HG03558 (cell line): ENCODE results near the gene GRIN2A.

ENCODE experiments used
- ATAC-seq: cut with Tn5 transposase; IDR thresholded peaks from one replicate; pipeline ENCODE4 v1.9.1; 2021; ENCODE audit warnings: moderate number of reproducible peaks; ENCODE audit not compliant: unreplicated experiment; ENCODE audit errors: extremely low read depth

GRIN2A gene

DNA sequence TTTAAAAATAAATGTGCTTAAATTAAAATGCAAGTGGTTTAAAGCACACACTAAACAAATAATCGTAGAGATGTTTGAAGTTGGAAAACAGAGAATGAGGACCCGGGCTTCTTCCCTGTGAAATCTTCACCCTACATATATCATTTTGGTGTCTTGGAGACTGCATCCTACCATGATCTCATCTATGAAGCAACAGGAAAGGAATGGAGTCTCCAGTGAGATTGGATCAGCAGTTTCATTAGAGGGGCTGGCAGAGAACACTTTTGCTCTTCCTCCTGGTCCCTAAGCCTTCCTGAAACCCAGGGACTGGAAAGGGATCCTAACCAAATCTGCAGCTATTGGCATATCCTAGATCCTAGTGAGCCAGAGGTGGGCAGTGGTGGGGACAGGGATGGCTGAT is 85.0 kb downstream of the GRIN2A start:
- ATAC-seq = no peak

DNA sequence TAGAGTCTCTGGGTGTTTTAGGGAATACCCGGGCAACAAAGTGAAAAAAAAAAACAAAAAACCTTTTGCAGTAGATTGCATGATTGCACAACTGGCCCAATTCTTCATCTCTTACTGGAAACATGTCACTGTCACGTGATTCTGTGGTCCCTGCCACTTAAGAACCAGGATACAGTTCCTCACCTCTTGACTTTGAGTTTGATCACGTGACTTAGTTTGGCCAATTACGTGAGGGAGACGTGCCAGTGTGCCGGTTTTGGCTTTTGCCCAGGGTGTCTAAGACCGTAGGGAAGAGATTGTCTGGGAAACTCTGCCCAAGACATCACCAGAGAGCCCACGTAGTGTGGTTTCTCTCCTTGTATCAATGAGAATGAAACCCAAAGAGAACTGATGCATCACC is 88.7 kb downstream of the GRIN2A start:
- no peak for ATAC-seq

DNA sequence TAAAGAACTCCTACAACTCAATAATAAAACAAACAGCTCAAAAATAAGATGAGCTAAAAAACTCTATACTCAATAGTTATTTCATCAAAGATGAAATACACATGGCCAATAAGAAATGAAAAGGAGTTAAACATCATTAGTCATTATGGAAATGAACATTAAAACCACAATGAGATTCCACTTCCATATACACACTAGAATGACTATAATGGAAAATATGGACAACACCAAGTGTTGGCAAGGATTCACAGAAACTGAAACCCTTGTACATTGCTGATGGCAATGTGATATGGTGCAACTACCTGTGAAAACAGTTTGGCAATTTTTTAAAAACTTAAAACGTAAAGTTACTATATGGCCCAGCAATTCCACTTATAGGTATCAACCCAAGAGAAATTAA is 91.4 kb downstream of the GRIN2A start:
- no peak for ATAC-seq

- ATAC-seq = no peak
Observed at GRCh38 chr16:10088380-10088793, 93.8 kb downstream of the GRIN2A start.

DNA sequence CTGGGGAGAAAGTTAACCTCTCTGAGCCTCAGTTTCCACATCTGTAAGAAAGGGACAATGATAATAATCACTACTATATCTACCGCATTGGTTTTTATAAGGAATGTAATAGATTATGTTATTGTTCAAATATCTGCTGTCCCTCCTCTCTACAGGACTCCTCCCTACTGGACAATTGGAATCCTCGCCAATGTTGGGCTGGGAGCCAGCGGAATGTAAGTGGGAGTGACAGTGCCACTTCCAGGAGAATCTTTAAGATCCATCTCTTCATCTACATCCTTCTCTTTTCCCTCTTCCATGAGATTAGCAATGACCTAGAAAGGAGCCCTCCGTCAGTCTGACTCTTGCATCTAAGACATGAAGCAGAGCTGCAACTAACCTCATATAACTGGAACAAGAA is 95.1 kb downstream of the GRIN2A start:
- ATAC-seq = no peak

- ATAC-seq = no peak
Observed at GRCh38 chr16:10086620-10087019, 95.6 kb downstream of the GRIN2A start.

DNA sequence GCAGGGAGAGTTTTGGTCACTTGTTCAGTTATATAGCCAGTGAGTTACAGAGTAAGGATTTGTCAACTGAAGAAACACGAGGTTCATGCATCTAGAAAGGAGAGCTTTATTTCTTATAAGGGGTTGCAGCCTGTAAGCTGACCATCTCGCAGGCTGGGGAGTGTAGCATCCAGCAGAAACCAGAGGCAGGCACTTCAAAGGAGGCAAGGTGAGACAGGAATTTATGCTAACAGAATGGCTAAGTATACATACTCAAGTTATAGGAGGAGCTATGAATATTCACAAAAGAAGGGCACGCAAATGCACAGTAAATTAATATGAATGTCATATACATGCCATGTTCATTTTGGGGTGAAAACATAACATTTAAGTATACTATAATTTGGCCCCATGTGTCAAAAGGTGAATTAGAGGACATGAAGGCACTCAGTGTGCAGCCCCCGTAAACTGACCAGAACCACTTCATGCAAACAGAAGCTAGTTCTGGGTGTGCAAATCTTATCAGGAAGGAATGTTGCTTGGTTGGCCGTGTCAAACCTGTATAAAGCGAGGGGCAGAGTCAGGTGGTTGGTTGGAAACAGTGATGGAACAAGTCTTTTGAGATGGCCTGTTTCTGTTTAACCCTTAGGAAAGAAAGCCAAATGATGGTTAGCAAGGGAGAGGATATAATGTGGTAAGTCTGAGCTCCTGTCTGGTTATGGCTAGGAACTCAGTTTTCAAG is 97.0 kb downstream of the GRIN2A start:
- no peak for ATAC-seq

DNA sequence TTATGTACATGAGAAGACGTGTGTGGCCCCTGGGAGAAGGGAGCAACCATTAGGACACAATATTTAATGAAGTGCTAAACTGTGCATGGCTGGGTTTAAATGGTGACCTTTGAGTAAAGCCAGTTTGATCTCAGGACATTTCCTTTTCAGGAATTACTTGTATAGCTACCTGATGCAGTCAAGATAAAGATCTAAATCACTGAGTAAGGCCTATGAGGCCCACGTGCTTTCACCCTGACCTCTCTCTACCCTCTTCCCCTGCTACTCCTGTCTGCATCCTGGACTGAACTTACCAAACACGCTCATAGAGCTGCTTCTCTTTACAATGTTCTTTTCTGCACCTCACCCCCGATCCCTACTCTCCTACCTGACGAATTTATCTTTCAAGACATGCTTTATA is 98.9 kb downstream of the GRIN2A start:
- no peak for ATAC-seq

DNA sequence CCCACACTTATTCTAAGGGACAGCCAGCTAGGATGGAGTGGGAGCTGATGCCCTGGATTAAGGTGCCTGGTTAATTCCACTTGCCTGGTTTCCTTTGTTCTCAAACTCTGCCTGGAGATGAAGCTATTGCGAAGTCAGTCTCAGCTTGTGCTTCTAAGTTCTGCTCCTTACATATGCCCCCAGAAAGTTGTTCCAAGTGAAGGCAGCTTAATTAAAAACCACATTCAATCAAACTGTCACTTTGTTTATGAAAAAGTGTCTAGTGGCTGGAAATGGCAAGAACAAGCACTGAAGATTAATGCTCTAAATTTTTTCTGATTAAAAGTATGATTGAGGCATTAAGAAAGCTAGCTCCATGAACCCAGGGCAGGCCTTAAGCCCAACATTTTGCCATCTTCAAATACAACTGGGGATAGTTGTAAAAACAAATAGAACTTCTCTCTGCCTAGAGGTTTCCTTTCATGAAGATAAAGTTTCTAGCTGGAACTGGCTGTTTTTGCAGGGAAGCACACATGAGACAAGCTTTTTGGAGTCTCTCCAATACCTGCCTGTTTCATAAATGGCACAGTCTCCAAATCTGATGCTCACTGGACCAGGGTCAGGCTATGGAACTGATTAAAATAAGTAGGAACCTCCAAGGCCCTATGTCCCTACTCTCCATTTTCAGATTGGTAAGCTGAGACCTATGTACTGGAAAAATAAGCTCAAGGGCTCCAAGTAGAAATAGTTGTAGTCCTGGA is 100.9 kb downstream of the GRIN2A start:
- no peak for ATAC-seq

DNA sequence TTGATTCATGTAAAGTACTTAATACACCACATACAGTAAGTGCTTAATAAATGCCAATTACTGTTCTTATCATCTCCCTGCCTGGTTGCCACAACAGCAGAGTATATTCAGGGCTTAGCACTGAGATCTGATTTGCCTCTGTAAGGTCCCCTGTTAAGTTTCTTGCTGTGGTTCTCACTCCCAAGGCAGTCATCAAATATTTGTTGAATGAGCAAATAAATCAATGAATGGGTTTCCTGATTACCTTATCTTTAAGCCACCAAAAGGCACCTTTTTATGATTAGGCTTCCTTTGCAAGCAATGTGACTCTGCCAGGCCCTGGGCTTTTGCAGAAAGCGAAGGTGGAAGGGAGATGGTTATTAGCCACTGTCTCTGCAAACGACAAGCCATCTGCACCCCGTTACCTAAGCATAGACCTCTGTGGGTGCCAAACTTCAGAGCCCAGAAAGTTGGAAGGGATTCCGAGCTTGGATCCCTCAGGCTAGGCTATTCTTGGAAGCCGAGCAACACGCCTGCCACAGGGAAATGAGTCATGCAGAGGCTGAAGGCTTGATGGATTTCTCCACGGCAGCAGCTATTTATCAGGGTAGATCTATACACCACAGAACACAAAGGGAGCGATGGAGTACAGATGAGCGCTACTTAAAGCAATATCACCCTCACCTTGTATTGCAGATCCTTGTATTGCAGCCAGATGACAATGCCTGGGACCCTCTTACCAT is 102.0 kb downstream of the GRIN2A start:
- no peak for ATAC-seq

- ATAC-seq = no peak
Observed at GRCh38 chr16:10078541-10078949, 103.7 kb downstream of the GRIN2A start.

- no peak for ATAC-seq
Observed at GRCh38 chr16:10077861-10078260, 104.4 kb downstream of the GRIN2A start.

DNA sequence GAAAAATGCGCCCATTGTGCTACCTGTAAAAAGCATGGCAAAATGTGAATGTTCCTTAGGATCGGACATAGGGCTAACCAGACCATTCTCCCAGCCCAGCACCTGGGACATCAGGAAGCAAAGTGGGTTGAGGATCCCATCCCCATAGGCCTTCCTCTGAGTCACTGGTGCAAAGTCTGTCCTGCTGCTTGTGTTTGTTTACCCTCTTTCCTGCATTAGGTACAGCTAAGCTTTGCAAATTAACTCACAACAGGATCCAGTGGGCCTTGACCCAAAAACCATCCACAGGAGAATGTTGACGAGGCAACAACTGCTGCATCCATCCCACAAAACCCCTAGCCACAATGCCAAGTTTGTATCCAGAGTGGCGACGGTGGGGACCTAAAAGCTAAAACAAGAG is 106.2 kb downstream of the GRIN2A start:
- ATAC-seq = no peak

DNA sequence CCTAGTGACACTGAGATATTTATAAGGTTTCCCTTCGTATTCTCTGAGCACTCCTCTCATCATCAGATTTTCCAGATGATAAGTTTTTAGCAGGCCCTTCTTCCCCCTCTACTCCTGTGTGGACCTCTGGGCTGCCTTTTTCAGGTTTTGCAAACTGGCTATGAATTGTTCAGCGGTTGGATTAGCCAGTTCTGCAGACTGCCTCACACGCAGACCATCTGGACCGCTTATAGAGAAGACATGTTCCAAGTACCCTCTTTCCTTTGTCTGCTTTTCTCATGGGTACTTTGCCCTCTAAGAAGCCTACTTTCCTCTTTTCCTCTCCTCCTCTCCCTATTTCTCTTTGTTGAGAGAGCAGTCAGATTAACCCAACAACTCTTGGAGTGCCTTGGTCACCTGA is 111.6 kb downstream of the GRIN2A start:
- ATAC-seq = no peak

- ATAC-seq = no peak
Observed at GRCh38 chr16:10069374-10069773, 112.9 kb downstream of the GRIN2A start.

DNA sequence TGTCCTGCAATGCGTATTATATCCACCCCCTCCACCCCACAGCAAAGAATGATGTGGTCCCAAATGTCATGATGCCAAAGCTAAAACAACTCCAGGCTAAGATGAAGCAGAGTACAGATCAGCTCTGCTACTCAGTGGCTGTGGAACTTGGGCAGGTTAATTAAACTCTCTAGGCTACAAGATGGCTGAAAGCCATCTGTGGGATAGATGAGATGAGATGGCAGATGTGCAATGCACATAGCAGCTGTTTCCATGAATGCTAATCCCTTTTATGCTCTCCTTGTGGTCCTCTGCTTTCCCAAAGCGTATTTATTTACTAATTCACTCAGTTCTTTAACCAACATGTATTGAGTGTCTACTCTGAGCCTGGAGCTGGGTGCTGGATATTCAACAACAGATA is 114.4 kb downstream of the GRIN2A start:
- no peak for ATAC-seq

DNA sequence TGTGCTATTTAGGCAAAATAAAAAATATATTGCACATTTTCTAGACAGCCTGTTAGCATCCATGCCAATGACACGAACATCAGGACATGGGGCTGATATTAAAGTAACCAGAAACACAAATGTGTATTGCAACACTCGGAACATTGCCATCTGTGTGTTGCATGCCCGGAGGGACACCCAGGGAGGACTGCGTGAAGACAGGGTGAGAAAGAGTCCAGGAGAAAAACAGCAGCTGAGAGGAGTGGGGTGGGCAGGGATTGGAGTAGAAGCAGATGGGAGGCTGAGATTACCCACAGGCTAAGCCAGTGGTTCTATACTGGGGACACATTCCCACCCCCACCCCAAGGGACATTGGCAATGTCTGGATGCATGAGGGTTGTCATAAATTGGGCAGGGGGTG is 114.8 kb downstream of the GRIN2A start:
- no peak for ATAC-seq

DNA sequence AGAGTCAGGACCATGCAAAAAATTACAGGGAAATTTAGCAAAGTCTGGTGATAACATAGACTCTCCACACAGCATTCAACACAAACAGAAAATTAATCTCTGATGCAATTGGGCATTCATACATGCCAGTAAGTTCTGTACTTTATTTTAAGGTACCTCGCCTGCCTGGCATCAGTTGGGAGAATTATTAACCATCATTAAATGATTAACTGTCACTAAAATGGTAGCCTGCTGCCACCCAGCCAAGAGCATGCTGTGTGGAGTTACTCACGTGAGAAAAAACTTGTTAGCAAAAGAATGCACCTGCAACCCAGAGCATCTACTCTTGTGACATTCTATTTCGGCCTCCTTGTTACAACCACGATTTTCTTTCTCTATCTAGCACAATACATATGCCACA is 117.2 kb downstream of the GRIN2A start:
- ATAC-seq = no peak

DNA sequence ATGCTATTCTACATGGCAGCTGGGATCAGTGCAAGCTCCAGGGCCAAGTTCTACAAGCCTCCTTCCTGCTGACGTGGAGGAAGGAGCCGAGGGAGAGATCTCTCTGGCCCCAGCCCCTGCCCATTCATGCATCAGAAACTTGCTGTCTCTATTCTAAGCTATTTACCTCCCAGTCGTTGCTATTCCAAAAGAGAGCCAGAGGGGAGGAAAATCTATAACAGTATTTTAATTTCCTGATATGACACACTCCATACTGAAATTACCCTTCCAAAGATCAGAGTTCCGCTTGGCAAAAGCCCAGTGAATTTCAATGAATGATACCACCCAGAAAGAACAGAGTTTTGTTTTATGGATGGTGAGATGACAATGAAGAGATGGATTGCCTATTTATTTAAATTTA is 133.4 kb downstream of the GRIN2A start:
- no peak for ATAC-seq

DNA sequence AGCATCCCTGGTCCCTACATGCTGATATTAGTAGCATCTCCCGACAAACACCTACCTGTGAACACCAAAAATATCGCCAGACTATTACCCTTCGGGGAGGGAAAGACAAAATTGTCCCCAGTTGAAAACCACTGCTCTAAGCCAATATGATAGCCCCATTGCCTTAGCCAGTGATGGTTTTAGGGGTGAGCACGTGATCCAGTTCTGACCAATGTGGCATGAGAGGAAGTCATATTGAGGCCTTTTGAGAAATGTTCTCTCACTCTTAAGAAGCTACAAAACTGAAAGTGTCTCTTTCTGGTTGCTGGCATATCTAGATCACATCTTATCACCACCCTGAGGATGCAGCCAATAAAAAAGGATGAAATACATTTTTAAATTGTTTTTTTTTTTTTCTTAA is 136.3 kb downstream of the GRIN2A start:
- no peak for ATAC-seq

DNA sequence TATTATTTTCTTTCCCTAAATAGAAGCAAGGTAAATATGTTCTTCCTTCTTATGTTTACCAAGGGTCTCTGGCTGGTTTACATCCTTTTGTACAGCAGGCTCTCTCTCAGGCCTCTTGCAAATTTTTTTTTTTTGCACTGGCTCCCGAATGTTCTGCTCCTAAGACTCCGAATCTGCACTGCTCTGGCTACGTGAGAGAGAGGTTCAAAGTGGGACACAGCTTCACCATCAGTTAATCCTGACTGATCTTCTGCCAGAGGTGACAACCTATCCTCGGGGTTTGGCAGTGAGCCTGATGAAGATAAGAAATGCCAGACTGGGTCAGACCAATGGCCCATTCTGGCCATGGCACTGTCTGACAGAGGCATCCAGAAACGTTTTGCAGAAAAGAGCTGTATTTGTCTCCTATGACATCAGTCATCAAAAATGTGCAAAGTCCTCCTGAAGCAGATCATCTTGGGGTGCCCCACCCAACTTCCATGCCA is 136.9 kb downstream of the GRIN2A start:
- no peak for ATAC-seq
